ENCODE measurements around the gene GPR132. TPM values are rescaled to one million over a fixed set of nuclear protein-coding genes. Genes with fewer than 3 reads are reported as not detected.

GPR132 gene
- total RNA-seq, 1 donor from 2014 or later: 0.07 TPM

Other genes with a start within 250 kb of the GPR132 start
- gene CEP170B, start 200.2 kb downstream of the GPR132 start, total RNA-seq: 17.1 and 19.0 TPM in 2 replicates
- gene PLD4, start 140.6 kb downstream of the GPR132 start, total RNA-seq: under 0.01 and 0.04 TPM in 2 replicates
- 91.8 and 94.3 TPM in 2 replicates for gene AHNAK2, start 87.1 kb downstream of the GPR132 start, total RNA-seq
- gene CLBA1, start 79.6 kb downstream of the GPR132 start, total RNA-seq: 2.6 and 5.5 TPM in 2 replicates
- 50.5 and 59.4 TPM in 2 replicates for gene CDCA4, start 44.3 kb downstream of the GPR132 start, total RNA-seq
- 46.9 and 49.9 TPM in 2 replicates for gene JAG2, start 103.3 kb upstream of the GPR132 start, total RNA-seq
- 26.9 and 44.8 TPM in 2 replicates for gene NUDT14, start 115.9 kb upstream of the GPR132 start, total RNA-seq
- gene BTBD6, start 183.1 kb upstream of the GPR132 start, total RNA-seq: 53.8 and 90.8 TPM in 2 replicates
- 33.1 and 36.7 TPM in 2 replicates for gene BRF1, start 235.6 kb upstream of the GPR132 start, total RNA-seq
- gene PACS2, start 249.3 kb upstream of the GPR132 start, total RNA-seq: 45.8 and 52.6 TPM in 2 replicates